GM21717 (cell line): ENCODE data around the gene ANXA8L1.
"Not testable (repeated sequence)": the region's sequence is repeated elsewhere in the genome, so short reads cannot be mapped to it uniquely, and the experiment has no call there.

Experiments
- ATAC-seq: cut with Tn5 transposase; IDR thresholded peaks from one replicate; pipeline ENCODE4 v1.9.1; 2021; ENCODE audit warnings: mild to moderate bottlenecking, moderate library complexity; ENCODE audit not compliant: unreplicated experiment

ANXA8L1 gene

GRCh38 chr10:46396441-46397279 lies 21.1 kb downstream of the ANXA8L1 start:
- not testable (repeated sequence) for ATAC-seq

DNA sequence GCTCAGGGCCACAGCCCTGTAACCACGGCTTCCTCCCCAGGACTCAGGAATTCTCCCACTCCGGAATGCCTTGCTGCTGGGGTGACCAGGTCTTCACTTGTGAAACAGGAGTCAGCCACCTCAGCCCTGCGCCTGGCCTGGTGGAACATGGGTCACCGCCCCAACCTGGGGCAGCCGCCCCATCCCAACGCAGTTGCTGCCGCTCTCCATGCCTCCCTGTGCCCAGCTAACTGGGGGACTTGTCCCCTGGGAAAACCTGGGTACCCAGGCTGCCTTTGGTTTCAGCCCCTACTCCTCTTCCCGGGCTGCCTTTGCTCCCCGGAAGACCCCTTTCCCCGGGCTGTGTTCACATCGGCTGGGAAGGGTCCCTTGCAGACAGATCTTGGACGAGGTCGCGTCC lies 22.2 kb downstream of the ANXA8L1 start:
- not testable (repeated sequence) for ATAC-seq

DNA sequence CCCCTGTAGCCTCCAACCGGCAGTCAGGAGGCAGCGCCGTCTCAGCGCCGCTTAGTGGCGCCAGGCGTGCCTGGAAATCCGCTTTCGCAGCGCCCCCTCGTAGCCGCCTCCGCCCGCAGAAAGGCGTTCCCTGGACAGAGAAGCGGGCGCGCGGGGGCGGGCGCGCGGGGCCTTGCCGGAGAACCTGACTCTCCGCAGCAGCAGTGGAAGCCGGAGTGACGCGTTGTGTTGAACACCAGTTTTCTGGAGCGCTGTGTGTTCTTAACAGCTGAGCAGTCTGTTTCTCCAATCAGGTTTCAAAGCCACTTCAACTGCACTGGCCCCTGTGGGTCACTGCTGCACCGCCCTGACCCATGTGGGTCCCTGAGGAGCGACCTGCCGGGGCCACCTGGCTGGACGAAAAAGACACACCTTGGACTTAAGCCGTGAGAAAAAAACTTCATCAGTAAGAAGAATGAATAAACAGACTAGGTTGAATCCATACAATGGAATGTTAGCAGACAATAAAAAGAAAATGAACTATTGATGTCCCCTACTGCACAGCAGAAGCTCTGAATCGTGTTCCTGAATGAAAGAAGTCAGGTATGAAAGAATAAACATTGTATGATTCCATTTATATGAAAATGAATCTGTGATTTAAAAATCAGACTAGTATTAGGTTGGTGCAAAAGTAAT lies 22.8 kb downstream of the ANXA8L1 start:
- not testable (repeated sequence) for ATAC-seq

DNA sequence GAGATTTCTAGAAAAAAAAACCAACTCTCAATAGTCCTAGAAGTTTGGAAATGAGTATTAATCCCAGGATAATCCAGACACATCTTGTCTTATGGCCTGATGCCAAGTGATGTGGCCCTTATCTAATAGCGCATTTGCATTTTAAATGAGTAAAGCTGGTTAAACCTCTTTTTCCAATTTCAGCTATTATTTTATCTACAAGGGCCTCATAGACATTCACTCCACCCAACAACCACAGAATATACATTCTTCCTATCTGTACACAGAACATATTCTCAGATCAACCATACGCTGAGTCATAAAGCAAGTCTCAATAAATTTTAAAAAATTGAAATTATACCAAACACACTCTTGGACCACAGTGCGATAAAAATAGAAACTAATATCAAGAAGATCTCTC lies 34.0 kb downstream of the ANXA8L1 start:
- ATAC-seq: not testable (repeated sequence)

- not testable (repeated sequence) for ATAC-seq
These were observed 35.5 kb downstream of the ANXA8L1 start for GRCh38 chr10:46411123-46411522.

- ATAC-seq: not testable (repeated sequence)
These were observed 37.1 kb downstream of the ANXA8L1 start for GRCh38 chr10:46412665-46413064.

DNA sequence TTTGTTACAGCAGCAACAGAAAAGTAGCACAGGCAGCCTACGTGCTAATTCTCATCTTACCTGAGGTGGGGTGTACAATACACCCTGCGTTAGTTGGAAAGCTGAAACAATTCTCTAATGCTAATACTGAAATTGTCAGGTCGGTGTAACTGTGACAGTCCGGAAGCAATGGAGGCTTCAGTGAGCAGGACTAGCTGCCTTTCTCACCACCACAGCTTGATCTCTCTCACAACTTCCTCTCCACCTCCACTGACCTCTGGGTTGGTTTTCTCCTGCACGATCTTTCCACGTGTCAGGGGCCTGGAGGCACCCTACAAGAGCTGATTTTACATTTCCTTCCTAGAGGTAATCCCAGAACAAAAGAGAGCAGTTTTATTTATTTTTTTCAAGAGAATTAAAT lies 39.7 kb downstream of the ANXA8L1 start:
- ATAC-seq: not testable (repeated sequence)

- ATAC-seq: not testable (repeated sequence)
These were observed 42.7 kb downstream of the ANXA8L1 start for GRCh38 chr10:46418283-46418682.

DNA sequence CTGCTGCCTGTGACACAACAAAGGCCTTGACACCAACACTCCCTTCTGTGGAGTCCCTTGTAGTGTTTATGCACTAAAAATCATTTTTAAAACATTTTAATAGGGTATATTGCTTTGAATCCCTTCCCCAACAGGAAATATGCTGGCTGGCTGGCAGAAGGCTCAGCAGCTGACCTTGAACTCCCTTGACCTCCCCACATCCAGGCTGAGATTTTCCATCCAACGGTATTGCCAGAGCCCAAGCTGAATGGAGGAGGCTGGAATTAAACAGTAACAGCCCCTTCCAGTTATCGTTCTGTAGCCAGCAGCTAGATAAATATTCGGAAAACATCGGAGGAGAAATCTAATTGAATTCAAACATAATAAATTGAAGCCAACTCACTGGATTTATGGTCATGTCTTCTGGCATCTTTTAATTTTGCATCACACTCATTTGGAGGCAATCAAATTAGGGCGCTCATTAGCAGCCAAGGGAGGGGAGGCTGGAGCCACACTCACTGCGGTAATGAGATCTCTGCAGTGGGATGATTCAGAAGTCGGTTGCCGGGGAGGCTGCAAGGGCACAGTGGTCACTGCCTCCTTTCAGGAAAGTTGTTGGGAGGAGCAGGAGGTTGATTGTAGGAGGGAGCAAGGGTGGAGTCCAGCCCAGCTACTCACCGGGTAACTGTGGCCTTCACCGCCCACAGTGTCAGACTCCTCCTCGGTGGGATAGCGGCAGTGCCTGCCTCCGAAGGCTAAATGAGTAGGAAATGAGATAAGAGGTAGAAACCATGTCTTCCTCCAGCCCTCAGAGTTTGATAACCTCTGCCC lies 44.2 kb downstream of the ANXA8L1 start:
- not testable (repeated sequence) for ATAC-seq

- ATAC-seq: not testable (repeated sequence)
These were observed 48.0 kb downstream of the ANXA8L1 start for GRCh38 chr10:46423550-46423949.

- ATAC-seq: not testable (repeated sequence)
These were observed 65.4 kb downstream of the ANXA8L1 start for GRCh38 chr10:46440942-46441341.
